Kidney epithelial cell (primary cell): Measurements from ENCODE around the gene STOM. TPM values are rescaled to one million over a fixed set of nuclear protein-coding genes. Genes with fewer than 3 reads are reported as not detected.

Experiments
- DNase-seq: peaks from one replicate; pipeline ENCODE4 v3.0.0-alpha.2; 2010; ENCODE audit warnings: low read depth
- H3K27me3 ChIP-seq: 2 replicates; pipeline ENCODE4 v1.6.0; 2011; ENCODE audit warnings: low read length; ENCODE audit not compliant: control insufficient read depth, insufficient read depth
- H3K36me3 ChIP-seq: 2 replicates; pipeline ENCODE4 v1.5.1; 2011; ENCODE audit warnings: low read length; ENCODE audit not compliant: control insufficient read depth, insufficient read depth
- H3K4me3 ChIP-seq: 2 replicates; pipeline ENCODE4 v1.5.1; 2011; ENCODE audit warnings: low read depth, mild to moderate bottlenecking, control low read depth, low read length
- total RNA-seq: library from RNA; depleted of rRNA; stranded (reverse); fragments of >200 nt; gene quantifications from 2 replicates; pipeline ENCODE4 v1.2.3, GENCODE V29; 2015
- TF ChIP-seq, protein P1 (sequence below): IDR thresholded peaks from 2 replicates; pipeline ENCODE4 v1.5.1; 2011; ENCODE audit warnings: mild to moderate bottlenecking, moderate library complexity, low read length, control low read depth, inconsistent platforms; ENCODE audit not compliant: insufficient read depth, poor library complexity, severe bottlenecking

Gene STOM
- total RNA-seq, 1 donor from 2014 or later, result 16.8 TPM

DNA sequence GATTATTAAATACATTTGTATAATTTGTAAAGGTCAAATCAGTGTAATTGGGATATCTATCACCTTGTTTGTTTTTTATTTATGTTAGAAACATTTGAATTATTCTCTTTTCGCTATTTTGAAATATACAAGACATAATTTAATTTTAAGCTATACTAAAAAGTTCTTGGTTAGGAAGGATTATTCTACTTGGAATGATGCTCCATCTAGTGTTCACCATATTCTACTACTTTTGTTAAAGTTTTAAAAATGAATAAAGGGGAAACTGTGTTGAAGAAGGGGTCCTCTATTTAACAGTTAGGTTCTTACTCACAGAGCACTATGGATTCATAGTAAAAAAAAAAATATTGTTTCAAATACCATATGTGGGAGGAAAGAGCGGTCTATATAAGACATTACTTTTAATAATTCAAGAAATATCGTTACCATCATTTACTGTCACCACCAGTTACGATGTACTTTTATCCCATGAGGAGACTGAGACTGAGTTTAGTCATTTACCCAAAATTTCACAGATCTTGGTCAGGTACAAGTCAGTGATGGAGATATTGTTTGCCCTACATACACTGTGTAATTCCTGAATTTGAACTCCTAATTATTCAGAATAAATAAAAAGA, 6.3 kb upstream of the STOM start:
- no peaks in the 10 kb centered on the region for H3K36me3 ChIP-seq
- no peak for DNase-seq
- no peak overlapping the region for H3K4me3 ChIP-seq
- no peaks in the 10 kb centered on the region for H3K27me3 ChIP-seq
- TF ChIP-seq, protein P1, sequence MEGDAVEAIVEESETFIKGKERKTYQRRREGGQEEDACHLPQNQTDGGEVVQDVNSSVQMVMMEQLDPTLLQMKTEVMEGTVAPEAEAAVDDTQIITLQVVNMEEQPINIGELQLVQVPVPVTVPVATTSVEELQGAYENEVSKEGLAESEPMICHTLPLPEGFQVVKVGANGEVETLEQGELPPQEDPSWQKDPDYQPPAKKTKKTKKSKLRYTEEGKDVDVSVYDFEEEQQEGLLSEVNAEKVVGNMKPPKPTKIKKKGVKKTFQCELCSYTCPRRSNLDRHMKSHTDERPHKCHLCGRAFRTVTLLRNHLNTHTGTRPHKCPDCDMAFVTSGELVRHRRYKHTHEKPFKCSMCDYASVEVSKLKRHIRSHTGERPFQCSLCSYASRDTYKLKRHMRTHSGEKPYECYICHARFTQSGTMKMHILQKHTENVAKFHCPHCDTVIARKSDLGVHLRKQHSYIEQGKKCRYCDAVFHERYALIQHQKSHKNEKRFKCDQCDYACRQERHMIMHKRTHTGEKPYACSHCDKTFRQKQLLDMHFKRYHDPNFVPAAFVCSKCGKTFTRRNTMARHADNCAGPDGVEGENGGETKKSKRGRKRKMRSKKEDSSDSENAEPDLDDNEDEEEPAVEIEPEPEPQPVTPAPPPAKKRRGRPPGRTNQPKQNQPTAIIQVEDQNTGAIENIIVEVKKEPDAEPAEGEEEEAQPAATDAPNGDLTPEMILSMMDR, result peak; percentile 18

DNA sequence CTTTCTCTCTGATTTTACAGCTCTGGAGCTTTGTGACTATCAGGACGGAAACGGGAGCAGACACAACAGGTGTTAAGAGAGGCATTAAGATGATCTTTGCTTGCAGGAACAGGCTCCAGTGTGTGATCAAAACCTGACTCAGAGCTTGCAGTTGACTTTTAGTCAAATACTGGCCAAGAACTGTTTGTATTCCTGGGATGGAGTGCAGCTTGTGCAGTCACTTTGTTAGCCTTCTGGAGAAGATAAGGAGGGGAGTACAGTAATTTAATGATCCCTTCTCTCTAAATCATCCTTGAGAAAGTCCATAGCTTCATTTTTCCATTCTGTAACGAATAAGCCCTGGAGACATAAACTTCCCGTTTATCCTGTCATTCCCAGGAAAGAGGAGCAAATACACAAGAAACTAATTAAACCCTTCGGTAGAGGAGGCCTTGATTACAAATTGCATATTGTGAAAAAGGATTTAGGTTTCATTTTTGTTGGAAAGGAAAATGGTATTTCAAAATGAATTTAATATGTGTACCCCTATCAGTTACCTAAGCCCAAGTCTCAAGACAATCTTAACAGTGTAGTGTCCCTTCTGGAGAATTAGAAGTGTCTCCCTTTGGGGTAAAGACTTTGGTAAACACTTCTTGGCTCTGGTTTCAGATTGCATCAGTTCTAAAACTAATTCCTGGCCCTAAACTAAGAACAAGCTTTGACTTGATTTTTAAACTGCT, 3.1 kb upstream of the STOM start:
- H3K36me3 ChIP-seq, result no peaks in the 10 kb centered on the region
- H3K27me3 ChIP-seq, result no peaks in the 10 kb centered on the region
- DNase-seq, result no peak
- TF ChIP-seq, protein P1, result no peak
- H3K4me3 ChIP-seq, result no peak overlapping the region

DNA sequence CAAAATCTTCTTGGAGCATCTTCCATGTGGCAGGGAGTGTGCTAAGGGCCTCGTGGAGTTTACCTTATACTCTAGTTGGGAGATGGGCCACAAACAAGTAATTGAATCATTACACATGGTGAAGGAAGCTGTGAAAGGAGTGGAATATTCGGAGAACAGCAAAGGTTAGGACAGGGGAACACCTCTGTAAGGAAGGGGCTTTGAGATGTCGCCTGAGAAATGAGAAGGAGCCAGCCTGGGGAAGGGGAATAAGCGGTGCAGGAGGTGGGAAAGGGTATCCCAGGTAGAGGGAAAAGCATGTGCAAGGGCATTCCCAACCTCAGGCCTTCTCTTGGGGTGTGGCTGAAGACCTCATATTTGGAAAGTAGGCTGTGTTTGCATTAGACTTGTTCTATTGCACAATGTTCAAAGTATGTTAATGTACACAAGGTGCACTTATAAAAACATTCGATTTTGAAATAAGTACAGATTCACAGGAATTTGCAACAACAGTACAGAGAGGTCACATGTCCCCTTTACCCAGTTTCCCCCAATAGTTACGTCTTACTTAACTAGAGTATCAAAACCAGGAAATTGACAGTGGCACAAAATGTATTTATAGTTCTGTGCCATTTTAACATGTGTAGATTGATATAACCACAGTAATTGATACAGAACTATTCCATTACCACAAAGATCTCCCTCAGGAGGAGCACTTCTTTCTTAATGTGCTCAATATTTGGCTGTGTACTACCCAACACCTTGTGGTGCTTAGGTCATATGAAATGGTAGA, 2.4 kb upstream of the STOM start:
- no peak overlapping the region for H3K4me3 ChIP-seq
- TF ChIP-seq, protein P1, result no peak
- no peaks in the 10 kb centered on the region for H3K36me3 ChIP-seq
- no peaks in the 10 kb centered on the region for H3K27me3 ChIP-seq
- DNase-seq, result no peak

DNA sequence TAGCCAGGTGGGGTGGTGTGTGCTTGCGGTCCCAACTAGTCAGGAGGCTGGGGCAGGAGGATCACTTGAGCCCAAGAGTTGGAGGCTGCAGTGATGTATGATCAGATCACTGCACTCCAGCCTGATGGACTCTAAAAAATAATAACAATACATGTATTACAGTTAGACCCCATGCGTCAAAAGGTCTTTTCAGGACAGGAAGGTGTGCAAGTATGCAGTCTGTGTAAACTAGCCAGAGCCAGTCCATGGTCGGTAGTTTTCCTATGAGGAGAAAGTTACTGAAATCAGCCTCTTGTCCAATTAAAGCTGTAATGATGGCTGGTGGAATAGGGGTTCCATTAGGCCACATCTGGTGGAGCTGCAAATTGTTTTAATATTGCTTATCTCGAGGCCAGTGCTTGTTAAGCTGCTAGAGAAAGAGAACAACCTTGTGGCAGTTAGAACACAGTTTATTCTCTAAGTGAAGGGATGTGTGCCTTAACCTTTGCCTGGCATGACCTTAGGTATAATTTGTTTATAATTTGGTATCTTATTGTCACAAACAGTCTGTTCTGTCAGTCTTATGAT, 1.5 kb upstream of the STOM start:
- no peaks in the 10 kb centered on the region for H3K36me3 ChIP-seq
- TF ChIP-seq, protein P1, result no peak
- no peaks in the 10 kb centered on the region for H3K27me3 ChIP-seq
- H3K4me3 ChIP-seq, result no peak overlapping the region
- no peak for DNase-seq

DNA sequence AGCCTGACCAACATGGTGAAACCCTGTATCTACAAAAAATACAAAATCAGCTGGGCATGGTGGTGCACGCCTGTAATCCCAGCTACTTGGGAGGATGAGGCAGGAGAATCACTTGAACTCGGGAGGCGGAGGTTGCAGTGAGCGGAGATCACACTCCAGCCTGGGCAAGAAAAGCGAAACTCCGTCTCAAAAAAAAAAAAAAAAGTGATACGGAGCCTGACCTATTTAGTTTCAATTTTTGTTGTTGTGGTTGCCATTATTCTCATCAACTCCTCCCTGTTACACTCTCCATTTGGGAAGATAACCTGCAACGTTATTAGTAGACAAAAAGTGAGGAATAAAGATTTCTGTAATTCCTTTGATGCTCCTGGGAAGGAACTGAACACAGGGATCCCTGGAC, 1.3 kb downstream of the STOM start:
- no peak overlapping the region for H3K4me3 ChIP-seq
- DNase-seq, result no peak
- H3K36me3 ChIP-seq, result no peaks in the 10 kb centered on the region
- H3K27me3 ChIP-seq, result no peaks in the 10 kb centered on the region
- TF ChIP-seq, protein P1, result no peak
